HAP-1 (cell line): ENCODE results near the gene HBA1.
A peak's percentile ranks its signal among the peaks of the same experiment; 100 is the strongest.
"Not testable (repeated sequence)": the region's sequence is repeated elsewhere in the genome, so short reads cannot be mapped to it uniquely, and the experiment has no call there.

ENCODE experiments used
- DNase-seq, 2 experiments: peaks; one replicate each; pipeline ENCODE4 v3.0.0-alpha.2; 2016 to 2020; ENCODE audit warnings: low spot score in 2 of 2
- H3K27me3 ChIP-seq: fragments of 250-450 bp; sonication (Bioruptor Pico); 2 replicates; pipeline ENCODE4 v1.5.1; 2020; ENCODE audit warnings: low read depth, mild to moderate bottlenecking, moderate library complexity
- H3K36me3 ChIP-seq: fragments of 250-450 bp; sonication (Bioruptor Pico); replicated peaks from 2 replicates; pipeline ENCODE4 v1.5.1; 2020; ENCODE audit warnings: mild to moderate bottlenecking
- H3K4me1 ChIP-seq: fragments of 250-450 bp; sonication (Bioruptor Pico); 2 replicates; pipeline ENCODE4 v1.5.1; 2020; ENCODE audit warnings: mild to moderate bottlenecking
- H3K4me3 ChIP-seq: fragments of 250-450 bp; sonication (Bioruptor Pico); 2 replicates; pipeline ENCODE4 v1.5.1; 2020; ENCODE audit warnings: mild to moderate bottlenecking, moderate library complexity
- H3K9me3 ChIP-seq: fragments of 250-450 bp; sonication (Bioruptor Pico); 2 replicates; pipeline ENCODE4 v1.5.1; 2020; ENCODE audit warnings: mild to moderate bottlenecking, moderate library complexity
- in situ Hi-C: fragments of 300-500 bp; cut with MboI; formaldehyde crosslinking; loops from 3 replicates; pipeline ENCODE4 v1.14.3; 2020; ENCODE audit warnings: low sequenced_read_pairs, inconsistent platforms, mixed read lengths

Gene HBA1

DNA sequence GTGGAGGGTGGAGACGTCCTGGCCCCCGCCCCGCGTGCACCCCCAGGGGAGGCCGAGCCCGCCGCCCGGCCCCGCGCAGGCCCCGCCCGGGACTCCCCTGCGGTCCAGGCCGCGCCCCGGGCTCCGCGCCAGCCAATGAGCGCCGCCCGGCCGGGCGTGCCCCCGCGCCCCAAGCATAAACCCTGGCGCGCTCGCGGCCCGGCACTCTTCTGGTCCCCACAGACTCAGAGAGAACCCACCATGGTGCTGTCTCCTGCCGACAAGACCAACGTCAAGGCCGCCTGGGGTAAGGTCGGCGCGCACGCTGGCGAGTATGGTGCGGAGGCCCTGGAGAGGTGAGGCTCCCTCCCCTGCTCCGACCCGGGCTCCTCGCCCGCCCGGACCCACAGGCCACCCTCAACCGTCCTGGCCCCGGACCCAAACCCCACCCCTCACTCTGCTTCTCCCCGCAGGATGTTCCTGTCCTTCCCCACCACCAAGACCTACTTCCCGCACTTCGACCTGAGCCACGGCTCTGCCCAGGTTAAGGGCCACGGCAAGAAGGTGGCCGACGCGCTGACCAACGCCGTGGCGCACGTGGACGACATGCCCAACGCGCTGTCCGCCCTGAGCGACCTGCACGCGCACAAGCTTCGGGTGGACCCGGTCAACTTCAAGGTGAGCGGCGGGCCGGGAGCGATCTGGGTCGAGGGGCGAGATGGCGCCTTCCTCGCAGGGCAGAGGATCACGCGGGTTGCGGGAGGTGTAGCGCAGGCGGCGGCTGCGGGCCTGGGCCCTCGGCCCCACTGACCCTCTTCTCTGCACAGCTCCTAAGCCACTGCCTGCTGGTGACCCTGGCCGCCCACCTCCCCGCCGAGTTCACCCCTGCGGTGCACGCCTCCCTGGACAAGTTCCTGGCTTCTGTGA lies at the start of gene HBA1:
HBA1 (plus strand) TSS at position 204 of the 906 bp plus-strand sequence; CDS start at position 241, 37 bp downstream.
- H3K36me3 ChIP-seq, H3K9me3 ChIP-seq, DNase-seq, H3K4me3 ChIP-seq, H3K4me1 ChIP-seq, H3K27me3 ChIP-seq, in situ Hi-C loops: not testable (repeated sequence)

DNA sequence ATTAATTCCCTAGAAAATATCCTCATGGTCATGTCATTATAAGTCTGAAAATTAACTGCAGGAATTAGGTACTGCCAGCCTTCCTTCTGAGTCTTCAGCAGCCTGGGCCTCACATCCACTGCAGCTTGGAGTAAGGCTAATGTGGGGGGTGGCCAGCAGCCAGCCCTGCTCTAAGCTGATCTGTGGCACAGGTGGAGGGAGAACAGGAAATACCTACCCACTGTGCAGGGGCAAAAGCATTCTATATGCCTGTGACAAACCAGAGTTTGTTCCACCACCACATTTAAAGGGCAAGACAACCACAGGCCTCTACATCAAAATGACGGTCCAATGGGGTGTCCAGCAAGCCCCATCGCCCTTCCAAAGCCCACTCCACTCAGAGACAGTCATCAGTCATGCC lies 47.4 kb upstream of the HBA1 start:
- H3K36me3 ChIP-seq, result peaks cover 2% of the 10 kb centered on the region; the same call in 1 of the 2 replicates
- in situ Hi-C loops, result no loop called here
- peaks cover 3% of the 10 kb centered on the region; the same call in 1 of the 2 replicates for H3K4me1 ChIP-seq
- H3K9me3 ChIP-seq, result no peaks in the 10 kb centered on the region
- no peaks in the 10 kb centered on the region for H3K27me3 ChIP-seq
- no peak overlapping the region for H3K4me3 ChIP-seq
- DNase-seq, result no peak

DNA sequence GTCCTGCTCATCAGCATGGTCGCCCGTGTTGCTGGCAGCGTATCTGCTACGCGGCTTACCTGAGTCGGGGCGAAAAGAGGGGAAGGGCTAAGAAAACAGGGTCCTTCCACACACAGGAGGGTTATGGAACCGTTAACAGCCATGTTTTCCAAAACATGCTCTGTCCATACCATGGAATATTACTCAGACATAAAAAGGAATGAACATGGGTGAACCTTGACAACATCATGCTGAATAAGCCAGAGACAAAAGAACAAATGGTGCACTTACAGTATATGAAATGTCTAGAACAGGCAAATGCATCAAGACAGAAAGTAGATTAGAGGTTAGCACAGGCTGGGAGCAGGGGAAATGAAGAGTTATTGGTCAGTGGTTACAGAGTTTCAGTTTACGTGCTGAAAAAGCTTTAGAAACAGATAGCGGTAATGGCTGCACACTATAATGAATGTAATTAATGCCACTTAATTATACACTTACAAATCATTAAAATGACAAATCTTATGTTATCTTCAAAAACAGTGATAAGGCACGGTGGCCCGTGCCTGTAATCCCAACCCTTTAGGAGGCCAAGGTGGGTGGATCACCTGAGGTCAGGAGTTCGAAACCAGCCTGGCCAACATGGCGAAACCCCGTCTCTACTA lies 45.8 kb upstream of the HBA1 start:
- no peaks in the 10 kb centered on the region for H3K36me3 ChIP-seq
- no peak for DNase-seq
- in situ Hi-C loops, result no loop called here
- H3K27me3 ChIP-seq, result no peaks in the 10 kb centered on the region
- H3K4me3 ChIP-seq, result no peak overlapping the region
- no peaks in the 10 kb centered on the region for H3K4me1 ChIP-seq
- H3K9me3 ChIP-seq, result no peaks in the 10 kb centered on the region

DNA sequence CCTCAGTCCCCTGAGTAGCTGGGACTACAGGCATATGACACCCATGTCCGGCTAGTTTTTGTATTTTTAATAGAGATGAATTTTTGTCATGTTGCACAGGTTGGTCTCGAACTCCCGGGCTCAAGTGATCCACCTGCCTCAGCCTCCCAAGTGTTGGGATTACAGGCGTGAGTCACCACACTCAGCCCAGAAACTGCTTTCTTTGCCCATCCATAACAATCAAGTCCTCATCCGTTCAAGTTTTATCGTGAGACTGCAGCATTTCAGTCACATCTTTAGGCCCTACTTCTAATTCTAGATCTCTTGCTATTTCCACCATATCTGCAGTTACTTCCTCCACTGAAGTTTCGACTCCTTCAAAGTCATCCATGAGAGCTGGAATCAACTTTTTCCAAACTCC lies 44.4 kb upstream of the HBA1 start:
- in situ Hi-C loops, result no loop called here

DNA sequence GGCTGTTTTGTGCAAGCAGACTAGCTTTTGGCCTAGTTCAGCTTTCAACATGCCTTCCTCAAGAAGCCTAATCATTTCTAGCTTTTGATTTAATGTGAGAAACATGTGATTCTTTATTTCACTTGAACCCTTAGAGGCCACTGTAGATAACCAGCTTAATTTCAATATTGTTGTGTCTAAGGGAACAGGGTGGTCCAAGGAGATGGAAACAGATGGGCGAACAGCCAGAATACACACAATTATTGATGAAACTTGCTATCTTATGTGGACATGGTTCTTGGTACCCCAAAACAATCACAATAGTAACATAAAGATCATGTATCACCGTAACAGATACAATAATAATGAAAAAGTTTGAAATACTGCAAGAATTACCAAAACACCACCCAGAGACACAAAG lies 42.8 kb upstream of the HBA1 start:
- Histone ChIP-seq H3K36me3 (no peaks in the 10 kb centered on the region; the same call in none of the 2 replicates), H3K27me3 (no peaks in the 10 kb centered on the region), H3K4me3 (no peak overlapping the region), H3K4me1 (peaks cover 5% of the 10 kb centered on the region), H3K9me3 (no peaks in the 10 kb centered on the region)
- no peak for DNase-seq
- in situ Hi-C loops, result no loop called here

More for the DNA sequence above, 44.4 kb upstream of the HBA1 start:
- Histone ChIP-seq H3K4me1 (peaks cover under 1% of the 10 kb centered on the region), H3K4me3 (no peak overlapping the region), H3K36me3 (no peaks in the 10 kb centered on the region; the same call in none of the 2 replicates), H3K27me3 (no peaks in the 10 kb centered on the region), H3K9me3 (no peaks in the 10 kb centered on the region)
- no peak for DNase-seq

DNA sequence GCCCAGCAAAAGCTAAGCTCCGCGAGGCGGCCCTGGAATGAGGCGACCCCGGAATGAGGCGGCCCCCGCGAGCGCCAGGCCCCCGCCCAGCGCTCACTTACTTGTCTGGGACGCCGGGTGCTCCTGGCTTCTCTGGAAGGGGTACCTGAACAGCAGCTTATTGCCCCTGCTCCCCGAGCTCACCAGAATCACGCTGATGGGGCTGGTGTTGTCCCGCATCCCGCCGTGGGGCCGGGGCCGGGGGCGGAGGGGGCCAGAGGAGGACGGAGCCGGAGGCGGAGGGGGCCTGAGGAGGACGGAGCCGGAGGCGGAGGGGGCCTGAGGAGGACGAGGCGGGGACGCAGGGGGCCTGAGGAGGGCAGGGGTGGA lies 38.4 kb upstream of the HBA1 start:
- DNase-seq, result peak in 1 of 2 experiments; percentile 66
- in situ Hi-C loops, result no loop called here

DNA sequence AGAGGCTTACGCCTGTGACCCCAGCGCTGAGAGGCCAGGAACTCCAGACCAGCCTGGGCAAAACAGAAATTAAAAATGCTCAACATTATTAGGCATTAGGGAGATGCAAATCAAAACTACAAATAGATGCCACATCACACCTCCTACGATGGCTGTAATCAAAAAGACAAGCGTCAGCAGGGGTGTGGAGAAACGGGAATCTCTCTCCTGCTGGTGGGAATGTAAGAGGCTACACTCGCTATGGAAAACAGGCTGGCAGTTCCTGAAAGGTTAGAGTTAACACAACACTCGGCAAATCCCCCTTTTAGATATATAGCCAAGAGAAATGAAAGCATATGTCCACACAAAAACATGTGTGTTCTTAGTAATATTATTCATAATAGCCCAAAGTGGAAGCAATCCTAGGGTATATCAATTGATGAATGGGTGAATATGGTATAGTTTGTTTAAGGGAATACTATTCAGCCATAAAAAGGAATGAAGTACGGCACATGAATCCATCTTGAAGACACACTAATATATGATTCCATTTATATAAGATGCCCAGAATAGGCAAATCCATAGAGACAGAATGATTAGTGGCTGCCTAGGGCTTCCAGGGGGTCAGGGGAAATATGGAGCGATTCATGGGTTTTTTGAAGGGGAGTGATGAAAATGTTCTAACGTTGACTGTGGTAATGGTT lies 36.2 kb upstream of the HBA1 start:
- no peak for DNase-seq
- Histone ChIP-seq H3K9me3 (no peaks in the 10 kb centered on the region), H3K4me3 (no peak overlapping the region), H3K27me3 (no peaks in the 10 kb centered on the region), H3K4me1 (peaks cover 5% of the 10 kb centered on the region), H3K36me3 (no peaks in the 10 kb centered on the region; the same call in none of the 2 replicates)
- in situ Hi-C loops, result no loop called here

More for the DNA sequence above, 38.4 kb upstream of the HBA1 start:
- Histone ChIP-seq H3K4me1 (peaks cover 5% of the 10 kb centered on the region), H3K9me3 (no peaks in the 10 kb centered on the region), H3K27me3 (no peaks in the 10 kb centered on the region), H3K36me3 (no peaks in the 10 kb centered on the region; the same call in none of the 2 replicates), H3K4me3 (peak overlapping the region; percentile 63)

DNA sequence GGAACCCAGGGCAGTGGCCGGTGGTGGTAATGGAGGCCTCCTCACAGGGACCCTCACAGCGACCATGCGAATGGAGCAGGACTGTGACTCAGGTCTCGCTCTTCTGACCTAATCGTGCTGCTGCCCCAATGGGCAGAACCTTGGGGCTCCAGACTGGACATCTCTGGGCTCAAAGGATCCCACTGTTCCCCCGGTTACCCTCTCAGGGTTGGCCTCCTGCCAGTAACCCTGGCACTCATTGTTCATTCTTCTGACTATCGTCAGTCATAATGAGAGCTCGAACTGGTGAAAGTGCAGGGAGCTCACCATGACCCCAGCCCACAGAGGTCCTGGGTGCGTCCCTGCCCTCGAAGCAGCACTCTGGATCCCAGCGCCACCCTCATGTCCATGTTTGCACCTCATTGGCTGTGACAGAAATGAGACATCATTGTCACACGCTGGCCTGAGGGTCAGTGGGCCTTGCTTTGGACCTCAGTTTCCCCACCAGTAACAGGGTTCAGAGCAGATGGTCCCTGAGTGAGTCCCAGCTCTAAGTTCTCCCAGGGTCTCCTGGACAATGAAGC lies 34.0 kb upstream of the HBA1 start:
- no peak for DNase-seq
- H3K9me3 ChIP-seq, result no peaks in the 10 kb centered on the region
- H3K36me3 ChIP-seq, result no peaks in the 10 kb centered on the region; the same call in 1 of the 2 replicates
- H3K27me3 ChIP-seq, result no peaks in the 10 kb centered on the region
- in situ Hi-C loops, result no loop called here
- H3K4me3 ChIP-seq, result no peak overlapping the region
- peaks cover 1% of the 10 kb centered on the region; the same call in 1 of the 2 replicates for H3K4me1 ChIP-seq

DNA sequence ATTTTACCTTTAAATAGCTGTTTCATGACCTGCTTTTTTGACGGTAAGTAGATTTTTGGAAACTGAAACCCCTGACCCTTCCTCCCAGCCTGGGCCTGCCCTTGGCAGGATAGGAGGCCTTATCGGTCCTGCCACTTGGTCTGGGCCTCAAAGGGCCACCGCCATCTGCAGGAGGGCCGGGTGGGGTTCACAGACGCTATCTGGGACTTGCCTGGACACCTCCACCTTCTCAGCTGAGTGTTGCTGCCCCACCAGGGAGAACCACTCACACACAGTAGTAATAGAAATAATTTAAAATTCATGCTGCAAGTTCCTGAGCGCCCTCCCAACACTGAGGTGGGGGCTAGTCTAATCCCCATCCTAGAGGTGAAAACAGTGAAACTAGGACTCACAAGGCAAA lies 33.4 kb upstream of the HBA1 start:
- H3K27me3 ChIP-seq, result no peaks in the 10 kb centered on the region
- no peaks in the 10 kb centered on the region for H3K9me3 ChIP-seq
- no peak overlapping the region for H3K4me3 ChIP-seq
- no peak for DNase-seq
- H3K36me3 ChIP-seq, result no peaks in the 10 kb centered on the region; the same call in 1 of the 2 replicates
- in situ Hi-C loops, result no loop called here
- no peaks in the 10 kb centered on the region for H3K4me1 ChIP-seq

DNA sequence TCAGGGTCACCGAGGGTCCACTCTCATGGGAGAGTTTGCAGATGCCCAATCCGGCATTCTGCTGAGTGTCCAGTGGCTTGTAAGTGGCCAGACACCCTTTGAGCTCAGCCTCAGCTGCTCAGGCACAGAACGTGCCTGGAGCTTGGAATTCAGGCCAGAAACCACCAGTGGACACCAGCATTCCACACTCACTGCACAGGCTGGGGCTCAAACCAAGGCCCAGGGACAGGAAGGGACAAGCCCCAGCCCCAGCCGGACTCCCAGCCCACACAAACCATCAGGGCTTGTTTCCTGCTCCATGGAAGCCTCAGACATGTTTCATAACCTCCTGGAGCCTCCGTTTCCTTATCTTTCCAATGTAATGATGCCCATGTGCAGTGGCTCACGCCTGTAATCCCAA lies 33.0 kb upstream of the HBA1 start:
- no peak overlapping the region for H3K4me3 ChIP-seq
- H3K9me3 ChIP-seq, result no peaks in the 10 kb centered on the region
- no peaks in the 10 kb centered on the region for H3K4me1 ChIP-seq
- in situ Hi-C loops, result no loop called here
- no peak for DNase-seq
- no peaks in the 10 kb centered on the region for H3K27me3 ChIP-seq
- H3K36me3 ChIP-seq, result no peaks in the 10 kb centered on the region; the same call in 1 of the 2 replicates

DNA sequence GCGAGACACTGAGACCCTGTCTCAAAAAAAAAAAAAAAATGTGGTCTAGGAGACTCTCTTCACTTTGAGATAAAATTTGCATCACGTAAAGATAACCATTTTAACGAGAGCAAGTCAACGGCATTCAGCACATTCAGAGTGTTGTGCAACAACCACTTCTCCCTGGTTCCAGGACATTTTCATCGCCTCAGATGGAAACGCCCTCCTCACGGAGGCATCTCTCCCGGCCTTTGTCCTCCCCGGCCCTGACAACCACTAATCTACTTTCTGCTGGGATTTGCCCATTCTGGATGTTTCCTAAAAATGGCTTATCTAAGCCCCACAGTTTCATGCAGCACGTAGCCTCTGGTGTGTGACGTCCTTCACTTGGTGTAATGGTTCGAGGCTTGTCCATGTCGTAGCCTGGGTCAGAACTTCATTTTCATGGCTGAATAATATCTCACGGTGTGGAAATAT lies 31.7 kb upstream of the HBA1 start:
- peaks cover 1% of the 10 kb centered on the region; the same call in 1 of the 2 replicates for H3K27me3 ChIP-seq
- DNase-seq, result no peak
- no peak overlapping the region for H3K4me3 ChIP-seq
- in situ Hi-C loops, result no loop called here
- no peaks in the 10 kb centered on the region for H3K9me3 ChIP-seq
- no peaks in the 10 kb centered on the region; the same call in 1 of the 2 replicates for H3K36me3 ChIP-seq
- H3K4me1 ChIP-seq, result no peaks in the 10 kb centered on the region

DNA sequence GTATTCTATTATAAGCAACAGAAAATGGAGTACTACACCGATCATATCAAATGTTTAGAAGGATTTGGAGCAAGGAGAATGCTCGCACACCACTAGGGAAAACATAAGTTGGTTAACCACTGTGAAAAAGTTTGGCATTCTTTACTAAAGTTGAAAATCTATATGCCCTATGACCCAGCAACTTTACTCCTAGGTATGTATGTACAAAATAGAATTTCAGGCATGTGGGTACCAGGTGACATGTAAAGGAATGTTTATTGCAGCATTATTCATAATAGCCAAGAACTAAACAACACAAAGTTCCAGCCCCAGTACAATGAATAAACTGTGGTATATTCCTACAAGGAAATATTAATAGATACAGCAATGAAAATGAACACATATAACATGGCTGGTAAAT lies 29.8 kb upstream of the HBA1 start:
- no peaks in the 10 kb centered on the region for H3K4me1 ChIP-seq
- DNase-seq, result no peak
- no peaks in the 10 kb centered on the region; the same call in 1 of the 2 replicates for H3K36me3 ChIP-seq
- H3K27me3 ChIP-seq, result peaks cover 2% of the 10 kb centered on the region; the same call in 1 of the 2 replicates
- no peaks in the 10 kb centered on the region for H3K9me3 ChIP-seq
- no peak overlapping the region for H3K4me3 ChIP-seq
- in situ Hi-C loops, result no loop called here

DNA sequence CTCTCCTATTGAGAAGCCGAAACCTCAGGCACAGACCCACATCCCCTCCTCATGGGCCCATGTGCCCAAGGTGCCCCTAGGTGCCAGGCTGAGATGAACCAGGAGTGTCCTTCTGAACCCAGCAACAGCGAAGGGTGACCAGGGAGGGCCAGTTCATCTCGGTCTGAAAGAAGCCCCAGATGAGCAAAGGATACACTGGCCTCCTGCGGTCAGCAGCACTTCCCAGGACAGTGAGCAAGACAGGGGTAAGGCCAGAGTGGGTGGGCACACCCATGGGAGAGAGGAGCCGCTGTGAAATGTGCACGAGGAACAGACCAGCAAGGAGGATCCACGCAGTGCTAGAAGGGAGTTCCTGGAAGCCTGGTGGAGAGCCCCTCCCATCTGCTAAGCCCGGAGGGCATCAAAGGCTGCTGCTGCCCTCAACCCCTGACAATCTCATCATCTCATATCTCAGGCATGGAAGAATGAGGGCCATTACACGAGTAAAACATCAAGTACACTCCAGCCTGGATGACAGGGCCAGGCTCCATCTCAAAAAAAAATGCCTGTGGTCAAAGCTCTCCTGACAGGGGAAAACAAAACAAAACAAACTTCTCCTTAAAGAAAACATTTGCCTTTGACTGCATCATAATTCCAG lies 27.3 kb upstream of the HBA1 start:
- in situ Hi-C loops, result no loop called here
- no peak for DNase-seq
- Histone ChIP-seq H3K9me3 (no peaks in the 10 kb centered on the region), H3K4me3 (no peak overlapping the region), H3K36me3 (no peaks in the 10 kb centered on the region; the same call in 1 of the 2 replicates), H3K27me3 (peaks cover 2% of the 10 kb centered on the region; the same call in 1 of the 2 replicates), H3K4me1 (no peaks in the 10 kb centered on the region)
